GM12864 (cell line): Measurements from ENCODE around the gene MUC13.
A peak's percentile ranks its signal among the peaks of the same experiment; 100 is the strongest.

Source experiments
- DNase-seq: peaks from one replicate; pipeline ENCODE4 v3.0.0-alpha.2; 2011; ENCODE audit warnings: low read depth
- H3K4me3 ChIP-seq: 2 replicates; pipeline ENCODE4 v1.5.1; 2011; ENCODE audit warnings: mild to moderate bottlenecking, low read depth, low read length, control low read depth
- CTCF ChIP-seq: IDR thresholded peaks from 2 replicates; pipeline ENCODE4 v1.5.1; 2011; ENCODE audit warnings: low read depth, mild to moderate bottlenecking, moderate library complexity, low read length, control low read depth, inconsistent platforms; ENCODE audit errors: missing control alignments

MUC13 gene

DNA sequence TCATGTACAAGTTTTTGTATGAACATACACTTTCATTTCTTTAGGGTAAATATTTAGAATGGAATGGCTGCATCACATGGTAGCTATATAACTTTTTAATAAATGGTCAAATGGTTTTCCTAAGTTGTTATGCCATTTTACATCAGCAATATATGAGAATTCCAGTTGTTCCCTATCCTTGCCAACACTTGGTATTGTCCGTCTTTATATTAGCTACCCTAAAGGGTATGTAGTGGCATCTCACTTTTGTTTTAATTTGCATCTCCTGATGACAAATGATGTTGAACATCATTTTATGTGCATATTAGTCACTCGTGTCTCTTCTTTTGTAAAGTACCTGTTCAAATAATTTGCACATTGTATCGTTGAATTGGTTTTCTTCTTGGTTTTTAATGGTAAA lies 2.5 kb upstream of the MUC13 start:
- no peak for DNase-seq
- no peak for TF ChIP-seq CTCF
- H3K4me3 ChIP-seq, result no peak overlapping the region

DNA sequence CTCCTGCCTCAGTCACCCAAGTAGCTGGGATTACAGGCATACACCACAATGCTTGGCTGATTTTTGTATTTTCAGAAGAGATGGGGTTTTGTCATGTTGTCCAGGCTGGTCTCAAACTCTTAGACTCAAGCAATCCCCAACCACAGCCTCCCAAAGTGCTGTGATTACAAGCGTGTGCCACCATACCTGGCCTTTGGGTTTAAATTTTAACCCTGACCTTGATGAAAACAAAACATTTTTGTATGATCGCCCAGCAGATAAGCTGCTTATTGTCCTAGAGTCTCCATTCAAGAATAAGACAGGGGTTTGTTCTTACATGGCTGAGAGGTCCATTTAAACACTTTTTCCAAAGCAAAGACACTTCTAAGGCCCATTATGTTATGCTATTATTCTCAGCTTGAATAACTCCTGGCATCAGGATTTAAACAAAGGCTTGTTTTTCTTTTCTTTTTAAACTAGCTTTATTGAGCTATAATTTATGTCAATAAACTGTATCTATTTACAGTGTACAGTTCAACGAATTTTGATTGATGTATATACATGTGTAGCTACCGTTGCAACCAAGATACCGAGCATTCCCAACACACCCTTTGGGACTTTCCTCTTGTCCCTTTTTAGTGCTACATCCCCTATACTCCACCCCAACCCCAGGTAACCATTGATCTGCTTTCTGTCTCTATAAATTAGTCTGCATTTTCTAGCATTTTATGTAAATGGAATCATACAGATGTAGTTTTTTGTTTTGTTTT lies 1.4 kb upstream of the MUC13 start:
- no peak for TF ChIP-seq CTCF
- H3K4me3 ChIP-seq, result no peak overlapping the region
- no peak for DNase-seq

GRCh38 chr3:124935264-124935663 lies 713 bp upstream of the MUC13 start:
- no peak for TF ChIP-seq CTCF
- no peak for DNase-seq
- H3K4me3 ChIP-seq, result no peak overlapping the region

GRCh38 chr3:124928333-124929202 lies 6.0 kb downstream of the MUC13 start:
- H3K4me3 ChIP-seq, result no peak overlapping the region
- peak; percentile 45 for DNase-seq
- peak; percentile 74 for TF ChIP-seq CTCF

DNA sequence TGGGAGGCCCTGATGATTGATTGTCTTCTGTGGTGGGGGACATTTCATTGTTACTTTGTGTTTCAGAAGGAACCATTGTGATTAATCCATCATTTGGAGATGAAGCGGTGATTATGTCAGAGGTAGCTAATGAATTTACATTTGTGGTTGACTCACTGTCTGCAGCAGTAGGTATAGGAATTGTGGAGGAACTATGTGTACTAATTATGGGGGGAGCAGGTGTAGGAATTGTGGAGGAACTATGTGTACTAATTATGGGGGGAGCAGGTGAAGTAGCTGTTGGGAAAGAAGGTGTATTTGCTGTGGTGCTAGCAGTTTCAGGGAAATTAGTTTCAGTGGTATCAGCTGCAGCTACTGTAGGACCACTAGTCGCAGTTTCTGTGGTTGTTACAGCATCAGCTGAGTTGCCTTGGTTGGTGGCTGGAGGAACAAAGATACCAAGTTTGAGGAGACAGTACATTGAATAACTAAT lies 6.9 kb downstream of the MUC13 start:
- H3K4me3 ChIP-seq, result no peak overlapping the region
- TF ChIP-seq CTCF, result no peak
- DNase-seq, result peak; percentile 37

DNA sequence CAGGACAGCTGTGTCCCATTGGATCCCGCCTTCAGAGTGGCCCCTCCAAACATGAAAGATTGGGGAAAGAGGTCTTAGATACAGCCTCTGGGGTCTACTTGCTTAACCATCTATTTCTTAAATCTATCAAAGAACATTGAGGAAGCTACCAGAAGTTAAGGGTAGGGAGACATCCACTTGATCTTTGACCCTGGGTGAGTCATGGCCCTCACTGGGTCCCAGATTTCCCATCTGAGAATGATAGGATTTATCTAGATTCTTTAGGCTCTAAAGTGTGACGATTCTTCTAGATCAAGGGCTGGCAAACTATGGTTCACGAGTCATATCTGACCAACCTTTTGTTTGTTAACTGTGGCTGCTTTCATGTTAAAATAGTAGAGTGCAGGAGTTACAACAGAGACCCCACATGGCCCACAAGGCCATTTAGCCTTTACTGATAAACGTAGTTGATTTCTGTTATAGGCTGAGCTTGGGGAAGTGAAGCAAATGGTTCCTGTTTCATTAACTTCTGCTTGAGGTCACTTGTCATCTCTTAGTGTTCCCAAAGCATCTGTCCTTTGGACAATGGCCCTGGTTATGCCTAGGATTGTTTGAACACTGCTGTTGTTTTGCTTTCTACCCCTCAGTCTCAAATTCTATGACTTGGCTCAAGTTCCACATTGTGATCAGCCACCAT lies 8.0 kb downstream of the MUC13 start:
- TF ChIP-seq CTCF, result no peak
- H3K4me3 ChIP-seq, result no peak overlapping the region
- DNase-seq, result no peak
